Mononuclear cell (primary cell): ENCODE measurements around the gene PIGQ. TPM values are rescaled to one million over a fixed set of nuclear protein-coding genes. Genes with fewer than 3 reads are reported as not detected.
"Not testable (repeated sequence)": the region's sequence is repeated elsewhere in the genome, so short reads cannot be mapped to it uniquely, and the experiment has no call there.

ENCODE experiments used
- H3K27me3 ChIP-seq: 2 replicates; pipeline ENCODE4 v1.6.0; 2011; ENCODE audit warnings: low read length, control low read depth; ENCODE audit not compliant: insufficient read depth
- H3K4me1 ChIP-seq: 2 replicates; pipeline ENCODE4 v1.5.1; 2011; ENCODE audit warnings: mild to moderate bottlenecking, low read length, control low read depth; ENCODE audit not compliant: insufficient read depth
- H3K4me3 ChIP-seq: 2 replicates; pipeline ENCODE4 v1.5.1; 2011; ENCODE audit warnings: mild to moderate bottlenecking, low read length, moderate library complexity
- H3K9me3 ChIP-seq: 2 replicates; pipeline ENCODE4 v1.5.1; 2011; ENCODE audit warnings: low read depth, mild to moderate bottlenecking, control low read depth, low read length
- total RNA-seq: library from RNA; depleted of rRNA; stranded (reverse); fragments of >200 nt; gene quantifications from one replicate; pipeline ENCODE4 v1.2.3, GENCODE V29; 2012

Gene PIGQ
- total RNA-seq, 1 donor: 8.5 TPM

- Histone ChIP-seq H3K9me3 (no peaks in the 10 kb centered on the region), H3K27me3 (no peaks in the 10 kb centered on the region), H3K4me1 (peaks cover 80% of the 10 kb centered on the region), H3K4me3 (no peak overlapping the region)
Measured at GRCh38 chr16:591892-592517, 22.2 kb downstream of the PIGQ start.

- H3K4me3 ChIP-seq: no peak overlapping the region
- H3K27me3 ChIP-seq: no peaks in the 10 kb centered on the region
- no peaks in the 10 kb centered on the region for H3K9me3 ChIP-seq
- H3K4me1 ChIP-seq: peaks cover 74% of the 10 kb centered on the region
Measured at GRCh38 chr16:592518-593306, 22.9 kb downstream of the PIGQ start.

GRCh38 chr16:593406-593805 is 23.6 kb downstream of the PIGQ start:
- H3K4me1 ChIP-seq: peaks cover 67% of the 10 kb centered on the region
- H3K27me3 ChIP-seq: no peaks in the 10 kb centered on the region
- no peak overlapping the region for H3K4me3 ChIP-seq

GRCh38 chr16:593807-594206 is 24.0 kb downstream of the PIGQ start:
- Histone ChIP-seq H3K27me3 (no peaks in the 10 kb centered on the region), H3K4me3 (no peak overlapping the region), H3K4me1 (peaks cover 63% of the 10 kb centered on the region), H3K9me3 (no peaks in the 10 kb centered on the region)

More at GRCh38 chr16:593406-593805, 23.6 kb downstream of the PIGQ start:
- H3K9me3 ChIP-seq: no peaks in the 10 kb centered on the region

- H3K4me1 ChIP-seq: peaks cover 63% of the 10 kb centered on the region
Measured at GRCh38 chr16:595094-595528, 25.3 kb downstream of the PIGQ start.

GRCh38 chr16:595942-596735 is 26.4 kb downstream of the PIGQ start:
- H3K4me3 ChIP-seq: no peak overlapping the region

More at GRCh38 chr16:595094-595528, 25.3 kb downstream of the PIGQ start:
- Histone ChIP-seq H3K4me3 (no peak overlapping the region), H3K9me3 (no peaks in the 10 kb centered on the region), H3K27me3 (no peaks in the 10 kb centered on the region)

GRCh38 chr16:596736-597060 is 26.9 kb downstream of the PIGQ start:
- H3K27me3 ChIP-seq: no peaks in the 10 kb centered on the region
- H3K9me3 ChIP-seq: no peaks in the 10 kb centered on the region
- no peak overlapping the region for H3K4me3 ChIP-seq
- peaks cover 48% of the 10 kb centered on the region for H3K4me1 ChIP-seq

More at GRCh38 chr16:595942-596735, 26.4 kb downstream of the PIGQ start:
- no peaks in the 10 kb centered on the region for H3K27me3 ChIP-seq
- peaks cover 54% of the 10 kb centered on the region for H3K4me1 ChIP-seq
- H3K9me3 ChIP-seq: no peaks in the 10 kb centered on the region

- H3K4me1 ChIP-seq: peaks cover 39% of the 10 kb centered on the region
- not testable (repeated sequence) for H3K9me3 ChIP-seq, H3K27me3 ChIP-seq, H3K4me3 ChIP-seq
Measured at GRCh38 chr16:597655-598054, 27.9 kb downstream of the PIGQ start.

- H3K27me3 ChIP-seq: no peaks in the 10 kb centered on the region
- peaks cover 25% of the 10 kb centered on the region for H3K4me1 ChIP-seq
- no peaks in the 10 kb centered on the region for H3K9me3 ChIP-seq
- no peak overlapping the region for H3K4me3 ChIP-seq
Measured at GRCh38 chr16:598823-599739, 29.3 kb downstream of the PIGQ start.

- H3K4me3 ChIP-seq: no peak overlapping the region
- H3K9me3 ChIP-seq: no peaks in the 10 kb centered on the region
- H3K4me1 ChIP-seq: peaks cover 12% of the 10 kb centered on the region
- H3K27me3 ChIP-seq: no peaks in the 10 kb centered on the region
Measured at GRCh38 chr16:600781-601180, 31.0 kb downstream of the PIGQ start.

- no peaks in the 10 kb centered on the region for H3K4me1 ChIP-seq
- no peak overlapping the region for H3K4me3 ChIP-seq
- no peaks in the 10 kb centered on the region for H3K27me3 ChIP-seq
- no peaks in the 10 kb centered on the region for H3K9me3 ChIP-seq
Measured at GRCh38 chr16:603933-604332, 34.2 kb downstream of the PIGQ start.

GRCh38 chr16:606656-607307 is 37.0 kb downstream of the PIGQ start:
- no peaks in the 10 kb centered on the region for H3K27me3 ChIP-seq
- H3K4me1 ChIP-seq: no peaks in the 10 kb centered on the region
- no peaks in the 10 kb centered on the region for H3K9me3 ChIP-seq
- H3K4me3 ChIP-seq: no peak overlapping the region

- no peak overlapping the region for H3K4me3 ChIP-seq
- H3K9me3 ChIP-seq: no peaks in the 10 kb centered on the region
- no peaks in the 10 kb centered on the region for H3K4me1 ChIP-seq
- no peaks in the 10 kb centered on the region for H3K27me3 ChIP-seq
Measured at GRCh38 chr16:608019-608418, 38.3 kb downstream of the PIGQ start.

- no peaks in the 10 kb centered on the region for H3K27me3 ChIP-seq
- H3K4me3 ChIP-seq: no peak overlapping the region
- H3K4me1 ChIP-seq: no peaks in the 10 kb centered on the region
- no peaks in the 10 kb centered on the region for H3K9me3 ChIP-seq
Measured at GRCh38 chr16:609316-609715, 39.5 kb downstream of the PIGQ start.
